Measurements from ENCODE around the gene WNK1.
A peak's percentile ranks its signal among the peaks of the same experiment; 100 is the strongest.
"Not testable (repeated sequence)": the region's sequence is repeated elsewhere in the genome, so short reads cannot be mapped to it uniquely, and the experiment has no call there.

Gene WNK1

GRCh38 chr12:848882-849527 lies 96.6 kb downstream of the WNK1 start:
- H3K27ac Mint-ChIP-seq: peak overlapping the region; percentile 94
- H3K4me1 Mint-ChIP-seq: peaks cover 70% of the 10 kb centered on the region
- H3K27me3 Mint-ChIP-seq: no peaks in the 10 kb centered on the region
- peaks cover 19% of the 10 kb centered on the region for H3K36me3 Mint-ChIP-seq
- H3K4me3 Mint-ChIP-seq: peak overlapping the region; percentile 62
- H3K9me3 Mint-ChIP-seq: peaks cover 4% of the 10 kb centered on the region

- H3K27ac Mint-ChIP-seq: peak overlapping the region; percentile 41
- H3K36me3 Mint-ChIP-seq: peaks cover 19% of the 10 kb centered on the region
- H3K4me1 Mint-ChIP-seq: peaks cover 67% of the 10 kb centered on the region
- not testable (repeated sequence) for H3K27me3 Mint-ChIP-seq, H3K4me3 Mint-ChIP-seq, H3K9me3 Mint-ChIP-seq
Measured at GRCh38 chr12:849733-850437, 97.5 kb downstream of the WNK1 start.

GRCh38 chr12:851343-851742 lies 99.0 kb downstream of the WNK1 start:
- Mint-ChIP-seq H3K9me3 (peaks cover 4% of the 10 kb centered on the region), H3K4me3 (peak overlapping the region; percentile 49), H3K4me1 (peaks cover 66% of the 10 kb centered on the region), H3K27me3 (no peaks in the 10 kb centered on the region), H3K36me3 (peaks cover 16% of the 10 kb centered on the region), H3K27ac (peak overlapping the region; percentile 75)

- H3K9me3 Mint-ChIP-seq: peaks cover 4% of the 10 kb centered on the region
- H3K4me1 Mint-ChIP-seq: peaks cover 66% of the 10 kb centered on the region
- H3K36me3 Mint-ChIP-seq: peaks cover 16% of the 10 kb centered on the region
- no peaks in the 10 kb centered on the region for H3K27me3 Mint-ChIP-seq
- H3K27ac Mint-ChIP-seq: peak overlapping the region; percentile 75
- peak overlapping the region; percentile 49 for H3K4me3 Mint-ChIP-seq
Measured at GRCh38 chr12:851913-852312, 99.5 kb downstream of the WNK1 start.

GRCh38 chr12:852864-853263 lies 100.5 kb downstream of the WNK1 start:
- peaks cover 67% of the 10 kb centered on the region for H3K4me1 Mint-ChIP-seq
- no peak overlapping the region for H3K4me3 Mint-ChIP-seq
- peaks cover 4% of the 10 kb centered on the region for H3K9me3 Mint-ChIP-seq
- peak overlapping the region; percentile 35 for H3K27ac Mint-ChIP-seq
- H3K27me3 Mint-ChIP-seq: no peaks in the 10 kb centered on the region
- peaks cover 19% of the 10 kb centered on the region for H3K36me3 Mint-ChIP-seq

GRCh38 chr12:857611-858010 lies 105.2 kb downstream of the WNK1 start:
- no peaks in the 10 kb centered on the region for H3K27me3 Mint-ChIP-seq

GRCh38 chr12:862303-862911 lies 110.0 kb downstream of the WNK1 start:
- peaks cover 22% of the 10 kb centered on the region for H3K36me3 Mint-ChIP-seq
- H3K9me3 Mint-ChIP-seq: no peaks in the 10 kb centered on the region
- no peak overlapping the region for H3K4me3 Mint-ChIP-seq
- H3K4me1 Mint-ChIP-seq: peaks cover 21% of the 10 kb centered on the region
- H3K27ac Mint-ChIP-seq: peak overlapping the region; percentile 37
- no peaks in the 10 kb centered on the region for H3K27me3 Mint-ChIP-seq

More at GRCh38 chr12:857611-858010, 105.2 kb downstream of the WNK1 start:
- H3K36me3 Mint-ChIP-seq: peaks cover 17% of the 10 kb centered on the region
- no peaks in the 10 kb centered on the region for H3K9me3 Mint-ChIP-seq
- no peak overlapping the region for H3K4me3 Mint-ChIP-seq
- H3K4me1 Mint-ChIP-seq: peaks cover 39% of the 10 kb centered on the region
- peak overlapping the region; percentile 27 for H3K27ac Mint-ChIP-seq

- H3K36me3 Mint-ChIP-seq: peaks cover 25% of the 10 kb centered on the region
- H3K27ac Mint-ChIP-seq: no peak overlapping the region
- no peaks in the 10 kb centered on the region for H3K27me3 Mint-ChIP-seq
Measured at GRCh38 chr12:863285-863684, 110.9 kb downstream of the WNK1 start.

GRCh38 chr12:865614-866013 lies 113.2 kb downstream of the WNK1 start:
- H3K9me3 Mint-ChIP-seq: no peaks in the 10 kb centered on the region
- peaks cover 32% of the 10 kb centered on the region for H3K4me1 Mint-ChIP-seq
- no peak overlapping the region for H3K4me3 Mint-ChIP-seq
- H3K27ac Mint-ChIP-seq: no peak overlapping the region
- peaks cover 21% of the 10 kb centered on the region for H3K36me3 Mint-ChIP-seq
- H3K27me3 Mint-ChIP-seq: no peaks in the 10 kb centered on the region

More at GRCh38 chr12:863285-863684, 110.9 kb downstream of the WNK1 start:
- H3K9me3 Mint-ChIP-seq: no peaks in the 10 kb centered on the region
- H3K4me3 Mint-ChIP-seq: no peak overlapping the region
- H3K4me1 Mint-ChIP-seq: peaks cover 19% of the 10 kb centered on the region

- H3K27ac Mint-ChIP-seq: peak overlapping the region; percentile 55
- H3K4me3 Mint-ChIP-seq: no peak overlapping the region
- no peaks in the 10 kb centered on the region for H3K27me3 Mint-ChIP-seq
Measured at GRCh38 chr12:867905-868304, 115.5 kb downstream of the WNK1 start.

GRCh38 chr12:868722-869121 lies 116.3 kb downstream of the WNK1 start:
- Mint-ChIP-seq H3K36me3 (peaks cover 21% of the 10 kb centered on the region), H3K9me3 (no peaks in the 10 kb centered on the region), H3K4me1 (peaks cover 31% of the 10 kb centered on the region), H3K4me3 (no peak overlapping the region), H3K27ac (no peak overlapping the region), H3K27me3 (no peaks in the 10 kb centered on the region)

More at GRCh38 chr12:867905-868304, 115.5 kb downstream of the WNK1 start:
- H3K4me1 Mint-ChIP-seq: peaks cover 31% of the 10 kb centered on the region
- H3K9me3 Mint-ChIP-seq: no peaks in the 10 kb centered on the region
- H3K36me3 Mint-ChIP-seq: peaks cover 19% of the 10 kb centered on the region

- Mint-ChIP-seq H3K4me1 (peaks cover 29% of the 10 kb centered on the region), H3K9me3 (no peaks in the 10 kb centered on the region), H3K27ac (no peak overlapping the region), H3K36me3 (peaks cover 16% of the 10 kb centered on the region), H3K27me3 (no peaks in the 10 kb centered on the region), H3K4me3 (no peak overlapping the region)
Measured at GRCh38 chr12:870378-870777, 118.0 kb downstream of the WNK1 start.

GRCh38 chr12:873954-874353 lies 121.6 kb downstream of the WNK1 start:
- no peaks in the 10 kb centered on the region for H3K9me3 Mint-ChIP-seq
- H3K27me3 Mint-ChIP-seq: no peaks in the 10 kb centered on the region
- no peak overlapping the region for H3K27ac Mint-ChIP-seq
- peaks cover 22% of the 10 kb centered on the region for H3K4me1 Mint-ChIP-seq
- peaks cover 7% of the 10 kb centered on the region for H3K36me3 Mint-ChIP-seq
- no peak overlapping the region for H3K4me3 Mint-ChIP-seq

GRCh38 chr12:879641-880040 lies 127.3 kb downstream of the WNK1 start:
- Mint-ChIP-seq H3K27me3 (no peaks in the 10 kb centered on the region), H3K27ac (peak overlapping the region; percentile 3), H3K4me1 (no peaks in the 10 kb centered on the region), H3K36me3 (peaks cover 11% of the 10 kb centered on the region), H3K4me3 (no peak overlapping the region), H3K9me3 (no peaks in the 10 kb centered on the region)

- Mint-ChIP-seq H3K4me1 (no peaks in the 10 kb centered on the region), H3K27ac (no peak overlapping the region), H3K36me3 (peaks cover 14% of the 10 kb centered on the region), H3K4me3 (no peak overlapping the region), H3K9me3 (no peaks in the 10 kb centered on the region), H3K27me3 (no peaks in the 10 kb centered on the region)
Measured at GRCh38 chr12:880656-881055, 128.3 kb downstream of the WNK1 start.
